H1 (cell line): ENCODE results near the gene PNMA6E. TPM values are rescaled to one million over a fixed set of nuclear protein-coding genes. Genes with fewer than 3 reads are reported as not detected.

Experiments used
- EP300 ChIP-seq, 2 experiments: IDR thresholded peaks; 1 replicate in 1 of 2; 2 replicates in 1 of 2; pipeline ENCODE4 v1.6.1; 2011 to 2012; ENCODE audit warnings: low read depth in 2 of 2, low read length in 2 of 2, mild to moderate bottlenecking in 2 of 2, borderline replicate concordance in 1 of 2, inconsistent platforms in 1 of 2, moderate library complexity in 1 of 2
- MAX ChIP-seq: IDR thresholded peaks from 2 replicates; pipeline ENCODE4 v1.6.1; 2012; ENCODE audit warnings: inconsistent platforms
- polyA plus RNA-seq, 7 experiments: library from polyadenylated mRNA; depleted of rRNA in 3 of 7; stranded (reverse) in 5 of 7; unstranded in 2 of 7; fragments of >200 nt in 5 of 7; fragments of 200-250 nt in 2 of 7; gene quantifications; 1 replicate in 5 of 7; 2 replicates in 1 of 7; 4 replicates in 1 of 7; pipeline versions ENCODE4 v1.2.1 to v1.2.3, GENCODE V29; 2011 to 2013; ENCODE audit warnings: missing spikeins in 2 of 7, mixed read lengths in 2 of 7
- total RNA-seq: library from RNA; stranded (reverse); fragmentation: NEBNext Ultra II Directional; extraction: Animal tissue kit (Norgen Biotek cat#: 25700); gene quantifications from 2 replicates; pipeline ENCODE4 v1.2.1, GENCODE V29; 2021

Gene PNMA6E
- total and polyA plus RNA-seq, 2 of the 8 experiments (the other 6 are each of a cell fraction or from before 2014, with no cell fraction given), result not detected

- TF ChIP-seq EP300 (IDR thresholded peaks at IDR 0.05; ENCODE audit: borderline replicate concordance in 1 of 2, low read depth in 2 of 2, low read length in 2 of 2) (no peak), MAX (no peak)
Observed at GRCh38 chrX:153395613-153396319, 5.4 kb downstream of the PNMA6E start (continued).
